Mesodermal cell (in vitro differentiated cells): Measurements from ENCODE around the gene ACO2.
"Not testable (repeated sequence)": the region's sequence is repeated elsewhere in the genome, so short reads cannot be mapped to it uniquely, and the experiment has no call there.

Experiments used
- H3K27ac ChIP-seq: 2 replicates; pipeline ENCODE4 v1.7.0; 2013; ENCODE audit warnings: mild to moderate bottlenecking, low read depth, low read length, moderate library complexity; ENCODE audit not compliant: severe bottlenecking
- H3K36me3 ChIP-seq: 2 replicates; pipeline ENCODE4 v1.7.1; 2013; ENCODE audit warnings: mild to moderate bottlenecking, low read length, moderate library complexity; ENCODE audit not compliant: control insufficient read depth, insufficient read depth
- H3K4me1 ChIP-seq: one replicate; pipeline ENCODE4 v1.7.1; 2013; ENCODE audit warnings: mild to moderate bottlenecking, low read length; ENCODE audit not compliant: insufficient read depth, control insufficient read depth, poor library complexity, severe bottlenecking
- H3K4me3 ChIP-seq: 2 replicates; pipeline ENCODE4 v1.7.0; 2013; ENCODE audit warnings: low read length, control low read depth, mild to moderate bottlenecking; ENCODE audit not compliant: insufficient read depth, poor library complexity, severe bottlenecking; ENCODE audit errors: extremely low read depth
- H3K9me3 ChIP-seq: 2 replicates; pipeline ENCODE4 v1.7.1; 2013; ENCODE audit warnings: mild to moderate bottlenecking, low read length, moderate library complexity; ENCODE audit not compliant: control insufficient read depth
- WGBS, 2 experiments: methylation state at CpG; one replicate each; pipeline ENCODE4 v1.1.5; 2013; ENCODE audit warnings: missing lambda C conversion rate in 2 of 2; ENCODE audit not compliant: insufficient coverage in 2 of 2; 5-methylcytosine and 5-hydroxymethylcytosine counted together

The ACO2 gene

DNA sequence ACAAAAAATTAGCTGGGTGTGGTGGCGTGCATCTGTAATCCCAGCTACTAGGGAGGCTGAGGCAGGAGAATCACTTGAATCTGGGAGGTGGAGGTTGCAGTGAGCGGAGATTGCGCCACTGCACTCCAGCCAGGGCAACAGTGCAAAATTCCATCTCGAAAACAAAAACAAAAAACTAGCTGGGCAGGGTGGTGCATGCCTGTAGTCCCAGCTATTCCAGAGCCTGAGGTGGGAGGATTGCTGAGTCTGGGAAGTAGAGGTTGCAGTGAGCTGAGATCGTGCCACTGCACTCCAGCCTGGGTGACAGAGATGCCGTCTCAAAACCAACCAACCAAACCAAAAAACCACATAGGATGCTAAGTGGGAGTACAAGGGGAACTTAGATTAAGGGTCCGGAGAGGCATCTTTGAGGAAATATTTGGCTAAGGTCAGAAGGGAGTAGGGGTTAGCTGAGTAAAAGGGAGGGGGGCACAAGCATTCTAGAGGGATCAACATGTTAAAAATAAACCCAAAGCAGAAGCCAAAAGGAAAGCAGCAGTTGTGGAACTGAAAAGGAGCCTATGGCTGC lies 10.7 kb upstream of the ACO2 start:
- 92 to 98% methylated on average over 4 to 5 of the region's 7 CpGs for WGBS, 2 experiments
- Histone ChIP-seq H3K36me3 (peaks cover 56% of the 10 kb centered on the region), H3K27ac (no peak overlapping the region), H3K4me1 (no peaks in the 10 kb centered on the region), H3K9me3 (no peaks in the 10 kb centered on the region), H3K4me3 (no peak overlapping the region)

DNA sequence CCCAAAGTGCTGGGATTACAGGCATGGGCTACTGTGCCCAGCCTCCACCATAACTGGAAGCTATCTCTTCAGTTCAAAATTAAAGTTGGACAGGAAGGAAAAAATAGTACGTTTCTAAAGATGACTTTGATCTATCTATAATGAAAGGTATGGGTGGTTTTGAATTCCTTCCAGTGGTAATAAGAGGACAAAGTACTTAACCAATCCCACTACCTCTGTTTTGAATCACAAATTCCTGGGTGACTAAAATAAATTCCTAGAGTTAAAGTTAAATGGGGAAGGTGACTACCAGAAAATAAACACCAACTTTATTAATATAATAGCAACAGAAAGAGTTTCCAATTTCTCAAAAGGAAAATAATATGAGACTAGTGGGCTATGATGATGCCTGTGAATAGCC lies 9.5 kb upstream of the ACO2 start:
- Histone ChIP-seq H3K27ac (no peak overlapping the region), H3K4me3 (no peak overlapping the region), H3K36me3 (peaks cover 68% of the 10 kb centered on the region), H3K4me1 (no peaks in the 10 kb centered on the region), H3K9me3 (no peaks in the 10 kb centered on the region)
- no CpG with 5 or more reads among the region's 1 CpG for WGBS, 2 experiments

DNA sequence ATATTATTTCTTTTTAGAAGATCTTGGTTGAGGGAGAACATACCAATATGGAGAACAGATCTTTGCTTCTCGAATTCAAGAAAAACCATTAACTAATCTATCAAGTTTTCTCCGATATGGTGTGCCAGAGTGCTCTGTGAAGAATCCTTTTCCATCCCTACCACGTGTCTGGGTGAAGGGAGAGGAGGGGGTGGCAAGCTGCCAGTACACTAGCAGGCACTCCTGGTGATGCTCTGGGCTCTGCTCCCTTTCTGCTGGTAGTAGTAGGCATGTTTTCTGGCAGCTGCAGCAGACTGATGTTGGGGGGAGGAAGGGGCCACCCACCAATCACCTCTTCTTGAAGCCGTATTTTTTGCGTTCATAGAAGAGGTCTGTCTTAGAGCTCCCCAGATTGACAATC lies 8.8 kb upstream of the ACO2 start:
- H3K36me3 ChIP-seq: peaks cover 74% of the 10 kb centered on the region
- not testable (repeated sequence) for H3K9me3 ChIP-seq, H3K4me1 ChIP-seq, H3K4me3 ChIP-seq, H3K27ac ChIP-seq
- WGBS, 2 experiments: 81 to 100% methylated on average over 1 to 2 of the region's 5 CpGs

DNA sequence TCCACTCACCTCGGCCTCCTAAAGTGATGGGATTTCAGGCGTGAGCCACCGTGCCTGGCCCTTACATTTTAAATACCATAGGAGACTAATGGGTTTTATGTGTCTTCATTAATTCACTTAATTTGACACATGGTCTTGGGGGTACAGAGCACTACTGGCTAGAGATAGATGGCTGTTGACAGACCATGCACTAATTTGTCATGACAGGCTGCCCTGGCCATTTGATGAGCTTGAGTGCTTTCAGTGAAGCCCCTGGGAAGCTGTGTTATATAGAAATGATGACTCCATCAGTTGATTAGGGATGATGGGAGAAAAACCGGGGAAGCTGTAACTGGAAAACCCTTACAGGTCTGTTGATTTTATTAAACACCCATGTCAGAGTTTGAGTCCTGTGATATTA lies 7.0 kb upstream of the ACO2 start:
- Histone ChIP-seq H3K27ac (no peak overlapping the region), H3K36me3 (peaks cover 93% of the 10 kb centered on the region), H3K4me1 (no peaks in the 10 kb centered on the region), H3K4me3 (no peak overlapping the region), H3K9me3 (no peaks in the 10 kb centered on the region)
- 90% methylated on average over 2 of the region's 4 CpGs; no CpG with 5 or more reads in 1 of the 2 experiments for WGBS, 2 experiments

DNA sequence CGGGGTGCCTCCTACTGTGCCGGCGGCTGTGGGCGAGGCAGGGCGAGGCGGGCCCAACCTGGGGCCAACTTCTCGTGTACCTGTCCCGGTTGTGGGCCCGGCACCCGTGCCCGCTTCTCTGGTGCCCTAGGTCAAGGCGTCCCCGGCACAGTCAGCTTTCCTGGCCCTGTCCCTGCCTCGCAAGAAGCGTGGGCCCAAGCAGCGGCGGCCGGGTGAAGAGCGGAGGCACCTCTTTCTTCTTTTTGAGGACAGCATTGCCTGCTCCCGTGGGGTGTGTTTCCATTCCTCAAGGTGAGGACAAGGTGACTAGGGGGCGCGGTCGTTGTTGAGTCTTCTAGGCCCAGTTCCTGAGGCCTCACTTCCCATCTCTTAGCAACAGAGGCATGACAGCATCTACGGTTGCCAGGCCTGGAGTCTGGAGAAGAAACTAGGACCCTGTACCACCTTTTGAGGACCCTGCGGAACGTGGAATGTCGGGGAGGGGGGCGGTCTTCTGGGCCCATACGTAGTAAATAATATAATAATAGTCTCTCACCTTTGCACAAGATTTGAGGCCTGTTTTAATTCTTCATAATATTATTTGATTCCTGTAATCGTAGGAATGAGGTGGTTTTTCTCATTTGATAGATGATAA lies 418 bp downstream of the ACO2 start:
- Histone ChIP-seq H3K4me1 (peaks cover 4% of the 10 kb centered on the region), H3K9me3 (no peaks in the 10 kb centered on the region), H3K27ac (peak overlapping the region; percentile 98), H3K4me3 (peak overlapping the region; percentile 83), H3K36me3 (peaks cover 35% of the 10 kb centered on the region)
- 0% methylated on average over 19 to 23 of the region's 30 CpGs for WGBS, 2 experiments

DNA sequence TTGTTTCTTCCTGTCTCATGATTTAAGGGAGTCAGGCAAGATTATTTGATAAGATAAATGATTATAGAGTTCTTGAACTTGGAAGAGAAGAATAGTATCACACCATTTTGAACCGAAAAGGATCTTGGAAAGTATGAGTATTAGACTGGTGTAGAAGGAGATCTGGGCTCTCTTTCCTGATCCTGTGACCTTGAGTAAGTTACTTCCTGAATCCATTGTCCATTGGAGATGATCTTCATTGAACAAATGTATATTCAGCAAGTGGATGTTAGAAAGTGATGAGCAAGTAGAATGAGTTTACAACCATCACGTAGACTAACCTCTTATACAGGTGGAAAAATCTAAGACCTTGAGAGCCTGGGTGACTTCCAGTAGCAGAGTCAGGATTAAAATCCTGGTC lies 2.0 kb downstream of the ACO2 start:
- H3K9me3 ChIP-seq: no peaks in the 10 kb centered on the region
- H3K36me3 ChIP-seq: peaks cover 19% of the 10 kb centered on the region
- peaks cover 4% of the 10 kb centered on the region for H3K4me1 ChIP-seq
- H3K4me3 ChIP-seq: no peak overlapping the region
- WGBS, 2 experiments: 89 to 100% methylated on average over 1 of the region's 2 CpGs
- no peak overlapping the region for H3K27ac ChIP-seq

DNA sequence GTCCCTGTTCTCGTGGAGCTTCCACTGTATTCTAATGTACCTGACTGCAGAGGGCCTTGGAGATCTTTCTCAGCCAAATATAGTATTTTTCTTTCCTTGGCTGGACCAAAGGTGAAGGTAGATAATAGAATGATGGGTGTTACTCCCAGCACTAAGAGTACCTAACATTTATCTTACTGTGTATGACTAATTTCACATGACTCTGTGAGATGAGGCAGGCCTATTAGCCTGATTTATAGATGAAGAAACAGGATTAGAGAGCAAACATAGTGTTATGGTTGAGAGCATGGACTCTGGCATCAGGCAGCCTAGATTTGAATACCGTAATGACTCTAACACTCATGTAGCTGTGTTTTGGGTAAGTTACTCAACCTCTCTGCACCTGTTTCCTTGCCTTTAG lies 2.7 kb downstream of the ACO2 start:
- H3K4me3 ChIP-seq: no peak overlapping the region
- peaks cover 4% of the 10 kb centered on the region for H3K4me1 ChIP-seq
- 100% methylated on average over 1 of the region's 2 CpGs; no CpG with 5 or more reads in 1 of the 2 experiments for WGBS, 2 experiments
- peaks cover 12% of the 10 kb centered on the region for H3K36me3 ChIP-seq
- H3K9me3 ChIP-seq: no peaks in the 10 kb centered on the region
- H3K27ac ChIP-seq: no peak overlapping the region

DNA sequence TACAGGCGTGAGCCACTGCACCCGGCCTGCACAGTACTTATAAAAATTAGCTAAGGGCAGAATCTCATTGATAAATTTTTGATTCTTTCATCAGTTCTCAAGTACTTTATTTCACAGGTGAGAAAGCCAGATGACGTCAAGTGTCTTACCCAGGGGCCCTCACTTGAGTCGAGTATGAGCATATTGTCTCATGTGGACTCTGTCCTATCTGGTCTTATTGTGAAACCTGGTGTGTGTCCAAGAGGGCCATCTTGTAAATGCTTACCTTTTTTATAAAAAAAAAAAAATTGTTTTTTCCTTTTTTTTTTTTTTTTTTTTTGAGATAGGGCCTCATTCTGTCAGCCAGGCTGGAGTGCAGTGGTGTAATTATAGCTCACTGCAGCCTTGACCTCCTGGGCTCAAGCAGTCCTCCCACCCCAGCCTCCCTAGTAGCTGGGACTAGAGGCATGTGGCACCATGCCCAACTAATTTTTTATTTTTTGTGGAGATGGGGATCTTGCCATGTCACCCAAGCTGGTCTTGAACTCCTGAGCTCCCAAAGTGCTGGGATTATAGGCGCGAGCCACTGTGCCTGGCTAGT lies 6.0 kb downstream of the ACO2 start:
- Histone ChIP-seq H3K27ac (no peak overlapping the region), H3K4me1 (no peaks in the 10 kb centered on the region), H3K4me3 (no peak overlapping the region), H3K9me3 (no peaks in the 10 kb centered on the region), H3K36me3 (no peaks in the 10 kb centered on the region)
- WGBS, 2 experiments: 96 to 100% methylated on average over 4 to 5 of the region's 6 CpGs

DNA sequence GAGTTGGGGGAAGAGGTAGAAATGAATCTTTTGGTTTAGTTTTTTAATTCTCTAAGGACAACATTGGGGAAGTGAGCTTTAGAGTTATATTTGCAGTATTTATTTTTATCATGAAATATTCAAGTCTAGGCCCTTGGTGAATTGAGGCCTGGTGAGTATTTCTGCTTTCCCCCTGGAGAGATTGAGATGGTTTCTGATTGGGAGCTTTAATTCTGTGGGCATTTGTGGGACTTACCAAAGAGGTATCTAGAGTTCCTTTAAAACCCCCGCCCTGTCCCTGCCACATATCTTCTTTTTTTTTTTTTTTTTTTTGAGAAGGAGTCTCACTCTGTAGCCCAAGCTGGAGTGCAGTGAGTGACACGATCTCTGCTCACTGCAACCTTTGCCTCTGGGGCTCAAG lies 9.6 kb downstream of the ACO2 start:
- WGBS, 2 experiments: 78% methylated on average over 1 of the region's 2 CpGs; no CpG with 5 or more reads in 1 of the 2 experiments
- Histone ChIP-seq H3K27ac (no peak overlapping the region), H3K36me3 (no peaks in the 10 kb centered on the region), H3K4me3 (no peak overlapping the region), H3K4me1 (peaks cover 9% of the 10 kb centered on the region), H3K9me3 (no peaks in the 10 kb centered on the region)

DNA sequence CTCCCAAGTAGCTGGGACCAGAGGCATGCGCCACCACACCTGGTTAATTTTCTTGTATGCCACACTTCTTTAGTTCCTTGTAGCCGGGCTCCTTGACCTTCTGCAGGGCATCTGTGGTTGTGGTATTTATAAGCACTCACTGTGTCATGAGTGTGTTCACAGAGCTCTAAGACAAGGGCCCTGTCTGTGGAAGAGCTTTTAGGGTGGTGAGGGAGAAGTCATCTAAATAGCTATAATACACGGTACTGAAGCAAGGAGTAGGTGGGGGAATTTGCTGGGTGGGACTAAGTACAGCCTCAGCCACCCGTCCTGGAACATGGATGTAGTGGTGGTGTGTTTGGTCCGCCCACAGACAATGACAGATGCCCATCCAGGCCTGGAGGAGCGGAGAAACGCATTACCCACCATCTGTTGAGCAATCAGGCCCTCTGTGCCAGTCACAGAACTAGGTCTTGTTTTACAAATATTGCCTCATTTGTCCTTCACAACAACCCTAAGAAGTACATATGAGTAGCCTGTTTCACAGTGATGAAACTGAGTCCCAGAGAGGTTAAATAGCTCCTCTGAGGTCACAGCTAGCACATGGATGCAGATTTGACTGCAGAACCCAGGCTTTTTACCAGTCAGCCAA lies 10.1 kb downstream of the ACO2 start:
- peak overlapping the region; percentile 10 for H3K27ac ChIP-seq
- no peaks in the 10 kb centered on the region for H3K9me3 ChIP-seq
- H3K4me3 ChIP-seq: no peak overlapping the region
- H3K4me1 ChIP-seq: peaks cover 9% of the 10 kb centered on the region
- H3K36me3 ChIP-seq: no peaks in the 10 kb centered on the region
- WGBS, 2 experiments: 88 to 92% methylated on average over 4 to 6 of the region's 7 CpGs
